Measurements from ENCODE around the gene LITAF.
"Not testable (repeated sequence)": the region's sequence is repeated elsewhere in the genome, so short reads cannot be mapped to it uniquely, and the experiment has no call there.

The LITAF gene

DNA sequence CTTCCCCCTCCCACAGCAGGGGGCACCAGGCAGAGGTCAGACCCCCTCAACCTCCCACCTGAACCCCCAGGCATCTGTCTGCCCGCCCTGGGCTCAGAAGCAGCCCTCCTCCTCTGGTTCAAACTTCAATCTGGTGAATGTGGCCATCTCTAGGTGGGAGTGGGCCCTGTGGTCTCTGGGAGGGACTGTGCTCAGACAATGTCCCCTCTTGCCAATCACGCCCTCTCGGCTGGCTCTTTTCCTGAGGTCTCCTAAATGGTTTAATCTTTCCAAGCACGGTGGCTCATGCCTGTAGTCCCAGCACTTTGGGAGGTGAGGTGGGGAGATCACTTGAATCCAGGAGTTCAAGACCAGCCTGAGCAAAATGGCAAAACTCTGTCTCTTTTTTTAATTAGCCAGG lies 15.2 kb downstream of the LITAF start:
- no peak for DNase-seq

DNA sequence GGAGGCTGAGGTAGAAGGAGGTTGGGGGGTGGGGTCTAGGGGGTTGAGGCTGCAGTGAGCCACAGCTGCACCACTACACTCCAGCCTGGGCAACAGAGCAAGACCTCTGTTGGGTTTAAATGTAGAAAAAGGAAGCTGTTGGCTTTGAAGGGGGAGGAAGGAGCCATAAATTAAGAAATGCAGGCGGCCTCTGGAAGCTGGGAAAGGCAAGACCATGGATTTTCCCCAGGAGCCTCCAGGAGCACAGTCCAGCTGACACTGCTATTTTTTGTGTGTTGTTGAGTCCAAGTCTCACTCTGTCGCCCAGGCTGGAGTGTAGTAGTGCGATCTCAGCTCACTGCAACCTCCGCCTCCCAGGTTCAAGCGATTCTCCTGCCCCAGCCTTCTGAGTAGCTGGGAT lies 15.9 kb downstream of the LITAF start:
- no peak for DNase-seq

DNA sequence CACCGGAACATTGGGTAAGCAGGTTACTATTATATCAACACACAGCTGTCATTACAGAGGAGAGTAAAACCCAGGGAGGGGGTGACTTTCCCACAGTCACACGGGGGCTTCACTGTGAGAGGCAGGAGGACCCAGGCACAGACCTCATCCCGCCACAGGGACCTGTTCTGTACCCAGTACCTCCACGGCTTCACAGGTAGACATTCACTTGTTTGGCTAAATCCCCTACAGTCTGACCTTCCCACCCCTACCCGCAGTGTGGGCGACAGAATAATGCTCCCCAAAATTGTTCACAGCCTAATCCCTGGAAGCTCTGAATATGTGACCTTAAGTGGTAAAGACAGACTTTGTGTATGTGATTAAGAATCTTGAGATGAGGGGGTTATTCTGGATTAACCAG lies 16.5 kb downstream of the LITAF start:
- DNase-seq: no peak

DNA sequence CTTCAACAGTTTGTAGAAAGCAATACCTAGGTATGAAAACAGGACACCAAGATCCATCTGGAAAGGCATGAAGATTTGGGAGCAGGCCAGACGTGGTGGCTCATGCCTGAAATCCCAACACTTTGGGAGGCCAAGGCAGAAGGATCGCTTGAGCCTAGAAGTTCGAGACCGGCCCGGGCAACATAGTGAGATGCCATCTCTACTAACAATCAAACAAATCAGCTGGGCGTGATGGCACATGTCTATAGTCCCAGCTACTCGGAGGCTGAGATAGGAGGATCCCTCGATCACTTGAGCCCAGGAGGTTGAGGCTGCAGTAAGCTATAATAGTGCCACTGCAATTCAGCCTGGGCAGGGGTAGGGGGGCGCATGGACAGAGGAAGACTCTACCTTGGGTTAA lies 20.3 kb downstream of the LITAF start:
- no peak for DNase-seq

DNA sequence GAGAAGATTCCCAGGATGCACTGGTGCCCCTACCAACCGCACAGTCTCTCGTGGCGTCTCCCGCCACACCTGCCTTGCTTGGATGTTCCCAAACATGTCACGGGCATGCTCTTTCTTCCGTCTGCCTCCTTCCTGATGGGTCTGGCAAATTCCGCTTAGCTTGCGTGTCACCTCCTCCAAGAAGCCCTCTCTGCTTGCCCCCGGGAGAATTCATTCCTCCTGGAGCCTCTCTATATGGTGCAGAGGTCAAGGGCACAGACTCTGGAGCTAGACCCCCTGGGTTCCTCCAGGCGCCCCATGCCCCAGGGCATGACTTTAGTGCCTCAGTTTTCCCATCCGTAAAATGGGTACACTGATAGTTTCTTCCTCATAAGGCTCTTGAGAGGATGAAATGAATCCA lies 21.1 kb downstream of the LITAF start:
- DNase-seq: no peak

GRCh38 chr16:11564046-11564926 lies 22.4 kb downstream of the LITAF start:
- DNase-seq: no peak

DNA sequence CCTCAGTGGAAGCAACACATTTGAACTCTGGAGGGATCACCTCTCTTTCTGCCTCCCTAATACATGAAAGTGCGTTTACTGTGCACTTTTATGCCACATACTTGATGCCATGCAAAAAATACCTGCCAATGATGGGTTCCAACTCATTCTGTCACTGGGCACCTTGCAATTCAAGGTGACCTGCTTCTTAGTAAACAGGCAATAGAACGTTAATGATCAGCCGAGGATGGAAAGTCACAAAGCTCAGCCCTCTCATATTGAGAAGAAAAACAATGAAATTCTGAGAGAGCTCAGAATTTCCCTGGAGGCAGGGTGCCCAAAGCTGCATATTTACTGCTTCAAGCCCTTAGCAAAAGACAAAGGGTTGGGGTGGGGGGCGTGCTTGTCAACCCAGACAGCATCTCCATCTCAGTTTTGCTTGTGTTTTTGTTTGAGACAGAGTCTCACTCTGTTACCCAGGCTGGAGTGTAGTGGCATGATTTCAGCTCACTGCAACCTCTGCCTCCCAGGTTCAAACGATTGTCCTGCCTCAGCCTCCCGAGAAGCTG lies 23.2 kb downstream of the LITAF start:
- no peak for DNase-seq

DNA sequence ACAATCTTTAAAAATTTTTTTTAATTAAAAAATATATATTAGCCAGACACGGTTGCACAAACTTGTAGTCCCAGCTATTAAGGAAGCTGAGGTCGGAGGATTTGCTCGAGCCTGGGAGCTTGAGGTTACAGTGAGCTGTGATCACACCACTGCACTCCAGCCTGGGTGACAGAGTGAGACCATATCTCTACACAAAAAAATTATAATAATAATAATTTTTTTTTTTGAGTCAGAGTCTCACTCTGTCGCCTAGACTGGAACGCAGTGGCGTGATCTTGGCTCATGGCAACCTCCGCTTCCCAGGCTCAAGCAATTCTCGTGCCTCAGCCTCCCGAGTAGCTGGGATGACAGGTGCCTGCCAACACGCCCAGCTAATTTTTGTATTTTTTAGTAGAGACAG lies 23.8 kb downstream of the LITAF start:
- DNase-seq: no peak

GRCh38 chr16:11562411-11562810 lies 24.3 kb downstream of the LITAF start:
- DNase-seq: no peak

- no peak for DNase-seq
These were observed 24.9 kb downstream of the LITAF start for GRCh38 chr16:11561856-11562255.

GRCh38 chr16:11561454-11561805 lies 25.3 kb downstream of the LITAF start:
- DNase-seq: no peak

GRCh38 chr16:11560701-11561453 lies 25.8 kb downstream of the LITAF start:
- no peak for DNase-seq

GRCh38 chr16:11558308-11558823 lies 28.4 kb downstream of the LITAF start:
- DNase-seq: not testable (repeated sequence)

DNA sequence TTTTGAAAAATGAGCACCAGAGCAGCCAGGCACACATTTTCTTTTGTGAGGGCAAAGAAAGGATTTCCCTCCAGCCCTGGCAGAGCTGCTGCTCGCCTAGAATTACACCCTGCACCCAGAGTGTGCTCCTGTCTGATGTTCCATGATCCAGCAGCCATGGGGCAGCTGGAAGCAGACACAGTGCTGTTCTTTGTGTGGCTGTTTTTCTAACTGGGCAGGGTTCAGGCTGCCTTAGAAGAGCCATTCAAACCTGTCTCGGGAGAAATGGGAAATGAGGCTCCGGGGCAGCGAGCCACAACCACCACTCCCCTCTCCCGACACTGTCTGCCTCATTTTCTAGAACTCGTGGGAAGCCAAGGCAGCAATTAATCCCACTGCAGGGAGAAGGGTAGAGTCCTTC lies 28.9 kb downstream of the LITAF start:
- no peak for DNase-seq

GRCh38 chr16:11556945-11557720 lies 29.6 kb downstream of the LITAF start:
- DNase-seq: no peak

DNA sequence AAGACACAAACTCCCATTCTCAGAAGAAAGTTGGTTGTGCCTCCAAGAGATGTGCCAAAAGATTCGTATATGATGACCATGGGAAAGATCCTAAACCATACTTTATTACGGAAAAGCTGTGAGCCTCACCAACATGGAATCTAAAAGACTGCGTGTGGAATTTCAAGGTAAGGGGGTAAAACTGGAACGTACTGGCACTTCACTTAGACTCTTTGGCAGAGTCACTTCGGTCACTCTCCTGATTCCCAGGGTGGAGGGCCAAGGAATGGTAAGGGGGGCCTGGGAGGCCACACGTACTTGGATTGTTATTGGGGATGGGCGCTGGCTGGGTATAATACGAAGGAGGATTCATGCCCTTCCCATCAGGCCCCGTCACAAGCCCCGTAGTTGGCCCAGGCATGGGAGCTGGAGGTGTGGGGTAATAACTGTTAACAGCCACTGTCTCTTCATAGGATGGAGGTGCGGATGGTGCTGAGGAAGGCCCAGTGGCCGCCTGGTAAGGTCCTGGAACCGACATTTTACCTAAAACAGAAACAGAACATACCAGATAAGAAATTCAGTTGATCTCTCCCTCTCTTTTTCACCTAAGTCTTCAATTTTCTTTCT lies 30.4 kb downstream of the LITAF start:
- no peak for DNase-seq

DNA sequence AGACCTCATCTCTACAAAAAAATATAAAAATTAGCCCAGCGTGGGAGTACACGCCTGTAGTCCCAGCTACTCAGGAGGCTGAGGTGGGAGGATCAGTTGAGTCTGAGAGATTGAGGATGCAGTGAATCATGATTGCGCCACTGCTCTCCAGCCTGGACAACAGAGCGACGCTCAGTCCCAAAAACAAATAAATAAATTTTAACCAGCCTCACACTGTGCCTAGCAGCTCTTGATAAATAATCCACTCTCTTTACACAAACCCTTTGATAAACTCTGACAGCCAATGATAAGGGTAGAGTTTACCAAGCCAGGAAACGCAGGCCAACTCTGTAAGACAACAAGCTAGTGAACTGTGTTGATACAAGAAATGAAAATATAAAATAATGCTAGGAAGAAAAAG lies 32.7 kb downstream of the LITAF start:
- DNase-seq: no peak

DNA sequence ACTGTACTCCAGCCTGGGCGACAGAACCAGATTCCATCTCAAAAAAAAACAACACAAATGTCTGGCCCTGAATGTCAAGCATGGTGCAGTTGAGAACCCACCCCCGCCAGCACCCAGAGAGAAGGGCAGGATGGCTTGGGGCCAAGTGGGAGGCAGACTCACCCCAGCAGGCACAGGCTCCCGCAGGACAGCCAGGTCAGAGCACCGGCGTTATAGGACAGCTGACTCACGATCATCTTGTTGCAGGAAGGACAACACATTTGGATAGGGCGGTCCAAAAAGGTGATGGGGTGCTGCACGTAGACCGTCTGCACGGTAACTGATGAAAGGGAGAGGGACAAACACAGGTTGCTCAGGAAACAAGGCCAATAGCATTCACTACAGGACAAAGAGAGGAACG lies 33.3 kb downstream of the LITAF start:
- DNase-seq: no peak

DNA sequence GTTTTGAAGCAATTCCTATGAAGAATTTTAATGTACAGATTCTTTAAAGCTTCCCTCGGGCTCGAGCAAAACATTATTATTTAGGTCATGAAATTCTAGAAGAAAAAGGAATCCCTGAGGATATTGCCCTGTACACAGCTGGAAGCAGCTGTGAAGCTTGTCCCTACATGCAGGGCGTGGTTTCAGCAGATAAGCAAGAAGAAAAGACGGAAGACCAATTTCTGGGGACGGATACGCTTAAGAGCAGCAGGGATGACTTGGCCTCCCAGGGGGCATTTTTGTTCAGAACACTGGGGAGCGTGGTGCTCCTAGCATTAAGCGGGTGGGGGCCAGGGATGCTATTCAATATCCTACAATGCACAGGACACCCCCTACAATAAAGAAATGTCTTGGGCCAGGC lies 34.3 kb downstream of the LITAF start:
- DNase-seq: no peak

DNA sequence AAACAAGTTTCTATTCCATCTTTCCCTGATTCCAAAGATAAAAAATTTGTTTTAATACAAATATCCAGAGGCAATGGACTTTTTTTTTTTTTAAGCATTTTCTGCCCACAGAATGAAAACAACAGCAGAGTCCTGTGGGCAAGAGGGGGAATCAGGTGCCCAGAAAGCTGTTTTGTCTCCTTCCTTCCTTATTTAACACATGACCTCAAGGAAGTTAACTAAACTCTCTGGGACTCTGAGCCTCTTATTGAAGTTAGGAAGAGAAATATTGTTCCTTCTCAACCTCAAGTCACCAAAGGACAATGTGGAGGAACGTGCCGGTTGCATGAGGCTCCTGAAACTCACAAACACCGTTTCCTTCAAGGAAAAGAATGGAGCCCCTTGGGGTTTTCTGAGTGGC lies 34.9 kb downstream of the LITAF start:
- no peak for DNase-seq

DNA sequence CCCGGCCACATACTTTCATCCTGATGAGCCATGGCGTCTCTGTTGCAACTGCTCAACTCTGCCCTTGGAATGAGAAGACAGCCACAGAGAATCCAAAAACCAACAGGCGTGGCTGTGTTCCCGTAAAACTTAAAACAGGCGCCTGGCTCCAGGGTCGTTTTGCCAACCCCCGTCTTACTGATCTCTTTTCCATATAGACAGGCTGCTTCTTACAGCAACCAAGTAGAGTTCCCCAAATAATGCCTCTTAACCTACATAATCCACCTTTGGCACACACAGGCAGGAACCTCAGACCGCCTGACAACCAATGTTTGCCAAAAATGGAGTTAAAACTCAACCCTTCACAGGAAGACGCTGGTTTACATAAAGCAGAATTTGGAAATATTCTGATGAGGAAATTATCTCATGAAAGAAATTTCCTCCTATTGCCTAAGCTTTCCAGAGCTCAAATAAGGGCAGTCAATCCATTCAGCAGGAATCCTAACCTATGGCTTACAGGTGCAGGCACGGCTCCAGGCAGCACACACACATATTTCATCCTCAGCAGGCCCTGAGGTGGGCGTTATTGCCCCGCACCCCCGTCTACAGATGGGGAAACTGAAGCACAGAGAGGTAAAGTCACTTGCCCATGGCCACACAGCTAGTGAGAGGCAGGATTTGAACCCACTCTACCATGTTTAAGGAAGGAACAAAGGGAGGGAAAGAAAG lies 35.8 kb downstream of the LITAF start:
- no peak for DNase-seq
